K562 (cell line): ENCODE results near the gene NFILZ. TPM values are rescaled to one million over a fixed set of nuclear protein-coding genes. Genes with fewer than 3 reads are reported as not detected.

Source experiments
- ARID1B ChIP-seq: fragments of 450-650 bp; IDR thresholded peaks from 2 replicates; pipeline ENCODE4 v1.6.1; 2016; ENCODE audit warnings: antibody characterized with exemption, mild to moderate bottlenecking, inconsistent platforms
- CXXC5 ChIP-seq: fragments of 250-450 bp; sonication (Bioruptor Pico); IDR thresholded peaks from 2 replicates; pipeline ENCODE4 v1.8.0; 2022; ENCODE audit warnings: inconsistent platforms, mild to moderate bottlenecking, moderate library complexity
- DMBX1 ChIP-seq: fragments of 250-450 bp; sonication (Bioruptor Pico); IDR thresholded peaks from 2 replicates; pipeline ENCODE4 v1.8.0; 2022; ENCODE audit warnings: inconsistent platforms, mild to moderate bottlenecking, moderate library complexity, borderline replicate concordance
- DPF2 ChIP-seq: fragments of 450-650 bp; IDR thresholded peaks from 2 replicates; pipeline ENCODE4 v1.6.1; 2016
- ERF ChIP-seq: fragments of 450-650 bp; formaldehyde crosslinking; IDR thresholded peaks from 2 replicates; pipeline ENCODE4 v1.4.0; 2020; ENCODE audit warnings: mild to moderate bottlenecking, mixed read lengths
- HDAC6 ChIP-seq: IDR thresholded peaks from 2 replicates; pipeline ENCODE4 v1.6.1; 2012; ENCODE audit warnings: low read depth, mild to moderate bottlenecking, control low read depth, inconsistent platforms, low read length, moderate library complexity
- JUNB ChIP-seq: fragments of 450-650 bp; formaldehyde crosslinking; conservative IDR thresholded peaks from 2 replicates; pipeline ENCODE4 v1.4.0; 2020; ENCODE audit warnings: mild to moderate bottlenecking
- KAT7 ChIP-seq: sonication (generic); formaldehyde crosslinking; IDR thresholded peaks from 2 replicates; pipeline ENCODE4 v1.8.0; 2022; ENCODE audit warnings: missing genetic modification reagents, mild to moderate bottlenecking, borderline replicate concordance
- KDM2B ChIP-seq: fragments of 250-450 bp; sonication (Bioruptor Pico); IDR thresholded peaks from 2 replicates; pipeline ENCODE4 v1.8.0; 2021; ENCODE audit warnings: mild to moderate bottlenecking, moderate library complexity
- MTA3 ChIP-seq: fragments of 450-650 bp; formaldehyde crosslinking; IDR thresholded peaks from 2 replicates; pipeline ENCODE4 v1.6.1; 2017; ENCODE audit warnings: mild to moderate bottlenecking, borderline replicate concordance
- NR1H2 ChIP-seq: sonication (generic); formaldehyde crosslinking; IDR thresholded peaks from 2 replicates; pipeline ENCODE4 v1.4.0; 2020; ENCODE audit warnings: mild to moderate bottlenecking, missing genetic modification reagents
- RB1 ChIP-seq: fragments of 450-650 bp; IDR thresholded peaks from 2 replicates; pipeline ENCODE4 v1.6.1; 2017; ENCODE audit warnings: low read depth, mild to moderate bottlenecking
- RBM22 ChIP-seq: fragments of 200-400 bp; formaldehyde crosslinking; IDR thresholded peaks from 2 replicates; pipeline ENCODE4 v1.6.1; 2018; ENCODE audit warnings: low read length, low read depth; ENCODE audit not compliant: poor library complexity, severe bottlenecking
- ZBTB7A ChIP-seq: IDR thresholded peaks from 2 replicates; pipeline ENCODE4 v1.6.1; 2011; ENCODE audit warnings: low read depth, mild to moderate bottlenecking, low read length, moderate library complexity, borderline replicate concordance; ENCODE audit not compliant: control insufficient read depth
- ZNF232 ChIP-seq: sonication (generic); formaldehyde crosslinking; IDR thresholded peaks from 2 replicates; pipeline ENCODE4 v1.8.0; 2022; ENCODE audit warnings: mild to moderate bottlenecking, missing genetic modification reagents
- ZNF324 ChIP-seq: fragments of 250-450 bp; sonication (Bioruptor Pico); IDR thresholded peaks from 2 replicates; pipeline ENCODE4 v1.4.0; 2020; ENCODE audit warnings: mild to moderate bottlenecking
- ZNF785 ChIP-seq: fragments of 250-450 bp; sonication (Bioruptor Pico); IDR thresholded peaks from 2 replicates; pipeline ENCODE4 v1.4.0; 2020; ENCODE audit warnings: mild to moderate bottlenecking
- polyA plus RNA-seq, 8 experiments: library from polyadenylated mRNA; depleted of rRNA in 4 of 8; stranded (reverse) in 5 of 8; unstranded in 3 of 8; fragments of >200 nt; fragmentation: Nextera tagmentation in 2 of 8; fragmentation: Illumina TruSeq in 1 of 8; extraction: Ambion mirVana in 2 of 8; extraction: Trizol in 1 of 8; gene quantifications; 2 replicates each; pipeline versions ENCODE4 v1.2.1 to v1.2.3, GENCODE V29; 2011 to 2014; ENCODE audit warnings: inconsistent platforms in 1 of 8, missing spikeins in 1 of 8
- total RNA-seq, 7 experiments: library from RNA; depleted of rRNA in 6 of 7; stranded (reverse); fragments of >200 nt in 6 of 7; fragmentation: Illumina TruSeq in 2 of 7; extraction: Trizol in 2 of 7; gene quantifications; 2 replicates each; pipeline versions ENCODE4 v1.2.1 to v1.2.3, GENCODE V29; 2011 to 2021; ENCODE audit warnings: low replicate concordance in 1 of 7
- TF ChIP-seq, protein P1 (sequence below): fragments of 450-650 bp; formaldehyde crosslinking; IDR thresholded peaks from 2 replicates; pipeline ENCODE4 v1.4.0; 2022; ENCODE audit warnings: missing genetic modification characterization
- TF ChIP-seq, protein P2 (sequence below): sonication (generic); formaldehyde crosslinking; IDR thresholded peaks from 2 replicates; pipeline ENCODE4 v1.9.0; 2022; ENCODE audit warnings: mild to moderate bottlenecking, missing genetic modification reagents
- TF ChIP-seq, protein P3 (sequence below): fragments of 450-650 bp; formaldehyde crosslinking; IDR thresholded peaks from 2 replicates; pipeline ENCODE4 v1.4.0; 2020; ENCODE audit warnings: mild to moderate bottlenecking, mixed read lengths
- TF ChIP-seq, protein P4 (sequence below): fragments of 200-800 bp; sonication (Bioruptor generic); IDR thresholded peaks from 2 replicates; pipeline ENCODE4 v1.6.1; 2017; ENCODE audit warnings: missing genetic modification characterization, missing compliant biosample characterization

NFILZ gene
- total and polyA plus RNA-seq, 9 of the 15 experiments (the other 6 are each of a cell fraction or from before 2014, with no cell fraction given): not detected

DNA sequence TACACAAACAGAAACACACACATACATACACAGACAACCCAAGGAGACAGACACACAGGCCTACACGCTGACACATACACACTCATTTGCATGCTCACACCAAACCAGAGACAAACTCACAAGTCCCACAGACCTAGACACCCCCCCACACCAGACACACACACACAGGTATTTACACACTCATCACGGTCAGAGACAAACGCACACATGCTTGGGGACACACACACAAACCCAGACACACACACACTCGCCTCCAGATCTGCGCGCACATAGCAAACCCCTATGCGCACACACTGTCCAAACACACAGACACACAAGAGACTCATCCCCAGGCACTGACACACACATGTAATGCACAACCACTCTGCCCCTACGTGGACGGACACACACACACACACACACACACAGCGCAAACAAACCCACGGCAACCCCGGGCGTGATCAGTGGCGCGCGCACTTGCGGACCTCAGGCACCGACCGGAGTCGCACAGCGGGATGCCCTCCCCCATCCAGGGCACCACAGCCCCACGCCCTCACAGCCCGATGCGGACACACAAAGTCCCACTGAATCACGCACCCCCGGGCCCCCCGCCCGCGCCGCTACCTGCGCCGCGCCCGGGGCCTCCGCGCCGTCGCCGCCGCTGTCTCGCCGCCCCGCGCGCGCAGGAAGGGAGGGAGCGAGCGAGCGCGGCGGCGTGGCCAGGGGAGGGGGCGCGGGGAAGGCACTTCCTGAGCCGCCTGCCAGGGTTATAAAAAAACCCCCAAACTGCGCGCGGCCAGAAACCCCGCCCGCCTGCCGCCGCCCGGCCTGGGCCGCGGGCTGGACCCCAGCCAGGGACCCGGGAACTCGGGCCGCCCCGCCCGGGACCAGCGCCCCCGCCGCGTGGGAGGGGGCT lies 20.1 kb upstream of the NFILZ start, which contains the start of gene ADAMTS10 (continued):
- peak; percentile 14; the same call in 1 of the 2 replicates for TF ChIP-seq ARID1B
- no peak for TF ChIP-seq KDM2B (CRISPR knock-in tag)
- peak; percentile 54 for TF ChIP-seq CXXC5
- TF ChIP-seq ZNF232 (CRISPR knock-in tag): 0 out of 2 replicates have a peak, but pooled peaks have one; percentile 20
- peak; percentile 61; the same call in 1 of the 2 replicates for TF ChIP-seq RB1
- TF ChIP-seq ZBTB7A: peak; percentile 70; the same call in 1 of the 2 replicates
- TF ChIP-seq, protein P1, sequence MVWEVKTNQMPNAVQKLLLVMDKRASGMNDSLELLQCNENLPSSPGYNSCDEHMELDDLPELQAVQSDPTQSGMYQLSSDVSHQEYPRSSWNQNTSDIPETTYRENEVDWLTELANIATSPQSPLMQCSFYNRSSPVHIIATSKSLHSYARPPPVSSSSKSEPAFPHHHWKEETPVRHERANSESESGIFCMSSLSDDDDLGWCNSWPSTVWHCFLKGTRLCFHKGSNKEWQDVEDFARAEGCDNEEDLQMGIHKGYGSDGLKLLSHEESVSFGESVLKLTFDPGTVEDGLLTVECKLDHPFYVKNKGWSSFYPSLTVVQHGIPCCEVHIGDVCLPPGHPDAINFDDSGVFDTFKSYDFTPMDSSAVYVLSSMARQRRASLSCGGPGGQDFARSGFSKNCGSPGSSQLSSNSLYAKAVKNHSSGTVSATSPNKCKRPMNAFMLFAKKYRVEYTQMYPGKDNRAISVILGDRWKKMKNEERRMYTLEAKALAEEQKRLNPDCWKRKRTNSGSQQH (CRISPR knock-in tag): 0 out of 2 replicates have a peak, but pooled peaks have one; percentile 30
- TF ChIP-seq MTA3: 0 out of 2 replicates have a peak, but pooled peaks have one; percentile 25
- no peak for TF ChIP-seq ZNF324
- no peak for TF ChIP-seq ERF
- TF ChIP-seq ZNF785 (CRISPR knock-in tag): no peak
- TF ChIP-seq, protein P2, sequence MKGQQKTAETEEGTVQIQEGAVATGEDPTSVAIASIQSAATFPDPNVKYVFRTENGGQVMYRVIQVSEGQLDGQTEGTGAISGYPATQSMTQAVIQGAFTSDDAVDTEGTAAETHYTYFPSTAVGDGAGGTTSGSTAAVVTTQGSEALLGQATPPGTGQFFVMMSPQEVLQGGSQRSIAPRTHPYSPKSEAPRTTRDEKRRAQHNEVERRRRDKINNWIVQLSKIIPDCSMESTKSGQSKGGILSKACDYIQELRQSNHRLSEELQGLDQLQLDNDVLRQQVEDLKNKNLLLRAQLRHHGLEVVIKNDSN: peak; percentile 16; the same call in 1 of the 2 replicates
- 0 out of 2 replicates have a peak, but pooled peaks have one; percentile 24 for TF ChIP-seq DPF2
- no peak for TF ChIP-seq JUNB (CRISPR knock-in tag)
- no peak for TF ChIP-seq DMBX1 (CRISPR knock-in tag)
- TF ChIP-seq KAT7 (CRISPR knock-in tag): no peak
- TF ChIP-seq RBM22: no peak
- TF ChIP-seq, protein P3, sequence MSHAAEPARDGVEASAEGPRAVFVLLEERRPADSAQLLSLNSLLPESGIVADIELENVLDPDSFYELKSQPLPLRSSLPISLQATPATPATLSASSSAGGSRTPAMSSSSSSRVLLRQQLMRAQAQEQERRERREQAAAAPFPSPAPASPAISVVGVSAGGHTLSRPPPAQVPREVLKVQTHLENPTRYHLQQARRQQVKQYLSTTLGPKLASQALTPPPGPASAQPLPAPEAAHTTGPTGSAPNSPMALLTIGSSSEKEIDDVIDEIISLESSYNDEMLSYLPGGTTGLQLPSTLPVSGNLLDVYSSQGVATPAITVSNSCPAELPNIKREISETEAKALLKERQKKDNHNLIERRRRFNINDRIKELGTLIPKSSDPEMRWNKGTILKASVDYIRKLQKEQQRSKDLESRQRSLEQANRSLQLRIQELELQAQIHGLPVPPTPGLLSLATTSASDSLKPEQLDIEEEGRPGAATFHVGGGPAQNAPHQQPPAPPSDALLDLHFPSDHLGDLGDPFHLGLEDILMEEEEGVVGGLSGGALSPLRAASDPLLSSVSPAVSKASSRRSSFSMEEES (CRISPR knock-in tag): no peak
- no peak for TF ChIP-seq NR1H2 (CRISPR knock-in tag)
- TF ChIP-seq HDAC6: 0 out of 2 replicates have a peak, but pooled peaks have one; percentile 60
- TF ChIP-seq, protein P4, sequence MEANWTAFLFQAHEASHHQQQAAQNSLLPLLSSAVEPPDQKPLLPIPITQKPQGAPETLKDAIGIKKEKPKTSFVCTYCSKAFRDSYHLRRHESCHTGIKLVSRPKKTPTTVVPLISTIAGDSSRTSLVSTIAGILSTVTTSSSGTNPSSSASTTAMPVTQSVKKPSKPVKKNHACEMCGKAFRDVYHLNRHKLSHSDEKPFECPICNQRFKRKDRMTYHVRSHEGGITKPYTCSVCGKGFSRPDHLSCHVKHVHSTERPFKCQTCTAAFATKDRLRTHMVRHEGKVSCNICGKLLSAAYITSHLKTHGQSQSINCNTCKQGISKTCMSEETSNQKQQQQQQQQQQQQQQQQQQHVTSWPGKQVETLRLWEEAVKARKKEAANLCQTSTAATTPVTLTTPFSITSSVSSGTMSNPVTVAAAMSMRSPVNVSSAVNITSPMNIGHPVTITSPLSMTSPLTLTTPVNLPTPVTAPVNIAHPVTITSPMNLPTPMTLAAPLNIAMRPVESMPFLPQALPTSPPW (CRISPR knock-in tag): peak; percentile 57
